KG1 (cell line): Measurements from ENCODE around the gene SZT2.

Experiments used
- DNase-seq: peaks from one replicate; lab custom pipeline; 2025; lab: John Stamatoyannopoulos, UW

SZT2 gene

GRCh38 chr1:43389326-43390313 lies at the start of gene SZT2, which contains the start of gene MED8:
Gene SZT2, plus strand, starts transcription at chr1:43389899. Its CDS starts 70 bp downstream, at chr1:43389969.
Gene MED8, minus strand, starts transcription at chr1:43389800. Its CDS starts 36 bp downstream, at chr1:43389764.
- DNase-seq: peak; percentile 87

- no peak for DNase-seq
These were observed 49.1 kb upstream of the SZT2 start for GRCh38 chr1:43340559-43340958.

- DNase-seq: no peak
These were observed 45.3 kb upstream of the SZT2 start for GRCh38 chr1:43344267-43344850.

- DNase-seq: no peak
These were observed 44.6 kb upstream of the SZT2 start for GRCh38 chr1:43345120-43345519.

- DNase-seq: no peak
These were observed 43.1 kb upstream of the SZT2 start for GRCh38 chr1:43346636-43347035.

- DNase-seq: no peak
These were observed 41.3 kb upstream of the SZT2 start for GRCh38 chr1:43348343-43348808.

- no peak for DNase-seq
These were observed 40.7 kb upstream of the SZT2 start for GRCh38 chr1:43348809-43349593.

- DNase-seq: no peak
These were observed 39.9 kb upstream of the SZT2 start for GRCh38 chr1:43349594-43350306.

- DNase-seq: no peak
These were observed 38.7 kb upstream of the SZT2 start for GRCh38 chr1:43350976-43351375.

- no peak for DNase-seq
These were observed 38.0 kb upstream of the SZT2 start for GRCh38 chr1:43351421-43352350.

- DNase-seq: no peak
These were observed 37.4 kb upstream of the SZT2 start for GRCh38 chr1:43352351-43352705.

GRCh38 chr1:43352881-43353280 lies 36.8 kb upstream of the SZT2 start:
- DNase-seq: no peak

GRCh38 chr1:43354471-43354870 lies 35.2 kb upstream of the SZT2 start:
- DNase-seq: no peak

- no peak for DNase-seq
These were observed 34.8 kb upstream of the SZT2 start for GRCh38 chr1:43354936-43355335.

- no peak for DNase-seq
These were observed 32.4 kb upstream of the SZT2 start for GRCh38 chr1:43357251-43357650.

GRCh38 chr1:43358121-43358745 lies 31.5 kb upstream of the SZT2 start:
- peak; percentile 75 for DNase-seq

- DNase-seq: peak; percentile 93
These were observed 30.7 kb upstream of the SZT2 start, which contains the start of gene CDC20 for GRCh38 chr1:43358746-43359693. Gene CDC20, plus strand, starts transcription at chr1:43358981. Its CDS starts 235 bp downstream, at chr1:43359216.

GRCh38 chr1:43359696-43360095 lies 30.0 kb upstream of the SZT2 start:
- no peak for DNase-seq

GRCh38 chr1:43360616-43361015 lies 29.1 kb upstream of the SZT2 start:
- no peak for DNase-seq
